ENCODE data around the gene ZMPSTE24.

DNA sequence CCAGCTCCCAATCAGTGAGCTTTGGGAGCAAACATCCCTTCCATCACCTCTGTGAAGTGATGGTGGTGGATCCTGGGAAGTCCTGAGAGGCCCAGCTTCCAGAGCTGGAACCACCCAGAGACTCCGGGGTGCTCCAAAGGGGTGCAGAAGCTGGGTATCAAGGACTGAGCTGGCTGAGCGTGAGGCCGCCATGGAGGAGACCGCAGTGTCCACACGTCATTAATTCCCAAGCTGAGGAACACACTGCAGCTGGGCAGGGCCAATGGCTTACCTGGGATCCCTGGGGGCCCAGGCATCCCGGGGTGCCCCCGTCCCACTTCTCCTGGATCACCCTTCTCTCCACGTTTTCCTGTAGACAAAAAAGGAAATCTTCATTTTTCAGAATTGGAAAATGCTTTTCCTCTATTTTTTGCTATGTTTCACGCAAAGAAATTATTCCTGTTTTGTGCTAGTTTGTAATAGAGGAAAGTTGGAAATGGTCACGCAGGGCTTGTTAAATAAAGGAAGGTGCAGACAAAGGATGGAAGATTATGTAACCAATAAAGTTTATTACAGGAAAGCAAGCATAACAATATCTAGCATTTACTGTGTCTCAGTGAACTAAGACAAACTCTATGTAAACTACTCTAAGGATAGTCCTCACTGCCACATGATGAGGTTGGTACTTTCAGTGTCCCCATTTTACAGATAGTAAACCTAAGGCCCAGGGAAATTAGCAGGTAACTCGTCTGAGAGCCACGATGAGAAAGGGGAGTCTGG lies 43.7 kb downstream of the ZMPSTE24 start:
- TF ChIP-seq, protein P1, sequence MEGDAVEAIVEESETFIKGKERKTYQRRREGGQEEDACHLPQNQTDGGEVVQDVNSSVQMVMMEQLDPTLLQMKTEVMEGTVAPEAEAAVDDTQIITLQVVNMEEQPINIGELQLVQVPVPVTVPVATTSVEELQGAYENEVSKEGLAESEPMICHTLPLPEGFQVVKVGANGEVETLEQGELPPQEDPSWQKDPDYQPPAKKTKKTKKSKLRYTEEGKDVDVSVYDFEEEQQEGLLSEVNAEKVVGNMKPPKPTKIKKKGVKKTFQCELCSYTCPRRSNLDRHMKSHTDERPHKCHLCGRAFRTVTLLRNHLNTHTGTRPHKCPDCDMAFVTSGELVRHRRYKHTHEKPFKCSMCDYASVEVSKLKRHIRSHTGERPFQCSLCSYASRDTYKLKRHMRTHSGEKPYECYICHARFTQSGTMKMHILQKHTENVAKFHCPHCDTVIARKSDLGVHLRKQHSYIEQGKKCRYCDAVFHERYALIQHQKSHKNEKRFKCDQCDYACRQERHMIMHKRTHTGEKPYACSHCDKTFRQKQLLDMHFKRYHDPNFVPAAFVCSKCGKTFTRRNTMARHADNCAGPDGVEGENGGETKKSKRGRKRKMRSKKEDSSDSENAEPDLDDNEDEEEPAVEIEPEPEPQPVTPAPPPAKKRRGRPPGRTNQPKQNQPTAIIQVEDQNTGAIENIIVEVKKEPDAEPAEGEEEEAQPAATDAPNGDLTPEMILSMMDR (conservative IDR thresholded peaks at IDR 0.05 in 1 of 2, IDR thresholded peaks at IDR 0.05 in 1 of 2; ENCODE audit: extremely low read depth in 1 of 2, insufficient read depth in 1 of 2, low read depth in 1 of 2, low read length in 2 of 2), result no peak
- no peak for TF ChIP-seq EZH2 (IDR thresholded peaks at IDR 0.05; ENCODE audit: borderline replicate concordance, low read length)

All from mammary epithelial cell (primary cell).